ENCODE measurements around the gene COL5A2. TPM values are rescaled to one million over a fixed set of nuclear protein-coding genes. Genes with fewer than 3 reads are reported as not detected.

Gene COL5A2
- total and polyA plus RNA-seq, 8 donors = 1.9 to 43.3 (median 3.3) TPM

DNA sequence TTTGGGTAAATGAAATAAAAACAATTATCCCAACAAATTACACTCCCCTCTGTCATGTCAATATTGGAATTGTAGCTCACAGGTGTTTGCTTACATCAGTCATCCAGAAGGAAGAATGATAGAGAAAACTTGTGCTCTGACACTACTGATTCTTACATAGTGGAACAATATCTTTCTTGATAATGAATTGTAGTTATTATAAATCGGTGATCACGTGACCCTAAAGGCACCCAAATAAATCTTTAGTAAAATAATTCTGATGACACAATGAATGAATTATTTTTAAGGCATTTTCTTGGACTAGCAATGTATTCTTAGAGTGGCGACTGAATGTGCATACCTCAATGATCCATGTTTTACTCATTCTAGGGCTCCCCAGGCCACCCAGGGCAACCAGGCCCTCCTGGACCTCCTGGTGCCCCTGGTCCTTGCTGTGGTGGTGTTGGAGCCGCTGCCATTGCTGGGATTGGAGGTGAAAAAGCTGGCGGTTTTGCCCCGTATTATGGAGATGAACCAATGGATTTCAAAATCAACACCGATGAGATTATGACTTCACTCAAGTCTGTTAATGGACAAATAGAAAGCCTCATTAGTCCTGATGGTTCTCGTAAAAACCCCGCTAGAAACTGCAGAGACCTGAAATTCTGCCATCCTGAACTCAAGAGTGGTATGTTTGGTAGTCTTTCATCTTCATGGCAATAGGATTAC lies 170.9 kb downstream of the COL5A2 start:
- Histone ChIP-seq H3K36me3 (no peaks in the 10 kb centered on the region), H3K4me3 (no peak overlapping the region), H3K27me3 (no peaks in the 10 kb centered on the region), H3K27ac (no peak overlapping the region), H3K9me3 (no peaks in the 10 kb centered on the region), H3K4me1 (no peaks in the 10 kb centered on the region)
- DNase-seq = no peak
- WGBS, 2 donors = 78 to 79% methylated on average over 9 of the region's 9 CpGs
- intact Hi-C loops (cut with DNase I) = no loop called here
- no peak for FAIRE-seq
- peak in 2 of 4 donors; percentile 34 to 64 for ATAC-seq
- no peak for TF ChIP-seq CTCF (IDR thresholded peaks at IDR 0.05)

- Histone ChIP-seq H3K4me3 (no peak overlapping the region), H3K9me3 (no peaks in the 10 kb centered on the region), H3K27me3 (no peaks in the 10 kb centered on the region), H3K36me3 (no peaks in the 10 kb centered on the region), H3K4me1 (no peaks in the 10 kb centered on the region), H3K27ac (no peak overlapping the region)
- no peak for FAIRE-seq
- ATAC-seq = no peak
- WGBS, 2 donors = 46% methylated on average over 1 of the region's 1 CpG
- intact Hi-C loops (cut with DNase I) = no loop called here
- TF ChIP-seq CTCF (IDR thresholded peaks at IDR 0.05) = no peak
- no peak for DNase-seq
These were observed 177.5 kb downstream of the COL5A2 start for GRCh38 chr2:189002079-189002478.

DNA sequence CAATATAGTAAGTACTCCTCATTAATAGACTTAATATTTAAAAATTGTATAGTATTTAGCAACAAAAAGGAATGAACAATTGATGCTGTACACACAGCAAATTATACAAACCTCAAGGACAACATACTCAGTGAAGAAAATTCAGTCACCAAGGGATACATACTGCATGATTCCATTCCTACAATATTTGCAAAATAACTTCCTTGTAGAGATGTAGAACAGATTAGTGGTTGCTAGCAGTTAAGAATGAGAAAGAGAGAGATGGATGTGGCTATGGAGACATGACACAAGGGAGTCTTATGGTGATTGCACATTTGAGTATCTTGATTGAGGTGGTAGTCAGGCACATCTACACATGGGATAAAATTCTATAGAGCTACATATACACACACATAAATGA lies 179.3 kb downstream of the COL5A2 start:
- no peak for TF ChIP-seq CTCF (IDR thresholded peaks at IDR 0.05)
- ATAC-seq (no peak), DNase-seq (no peak), FAIRE-seq (no peak)
- no peak overlapping the region for H3K27ac ChIP-seq
- no peaks in the 10 kb centered on the region for H3K27me3 ChIP-seq
- H3K4me1 ChIP-seq = no peaks in the 10 kb centered on the region
- H3K4me3 ChIP-seq = no peak overlapping the region
- no peaks in the 10 kb centered on the region for H3K9me3 ChIP-seq
- intact Hi-C loops (cut with DNase I) = no loop called here
- no peaks in the 10 kb centered on the region for H3K36me3 ChIP-seq

DNA sequence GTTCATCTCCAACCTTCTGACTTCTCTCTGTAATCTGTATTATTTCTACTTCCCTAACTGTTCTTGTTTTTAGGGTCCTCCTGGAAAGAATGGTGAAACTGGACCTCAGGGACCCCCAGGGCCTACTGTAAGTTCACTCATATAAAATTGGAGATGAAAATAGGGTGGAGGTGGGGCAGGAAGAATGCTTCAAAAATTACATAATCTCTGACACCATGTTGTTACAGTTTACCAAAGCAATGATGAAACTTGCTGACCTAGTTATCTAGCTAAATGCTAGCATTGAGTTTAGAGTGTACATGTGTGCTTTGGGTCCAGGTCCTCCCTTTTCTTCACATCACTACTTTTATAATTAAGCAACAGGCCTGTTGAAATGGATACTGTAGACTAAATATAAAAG lies 182.3 kb downstream of the COL5A2 start:
- Histone ChIP-seq H3K27ac (no peak overlapping the region), H3K36me3 (no peaks in the 10 kb centered on the region), H3K27me3 (no peaks in the 10 kb centered on the region), H3K9me3 (no peaks in the 10 kb centered on the region), H3K4me1 (no peaks in the 10 kb centered on the region), H3K4me3 (no peak overlapping the region)
- FAIRE-seq = no peak
- no peak for TF ChIP-seq CTCF (IDR thresholded peaks at IDR 0.05)
- peak in 1 of 4 donors; percentile 16 for ATAC-seq
- DNase-seq = no peak
- intact Hi-C loops (cut with DNase I) = no loop called here

GRCh38 chr2:188993247-188993646 lies 186.3 kb downstream of the COL5A2 start:
- Histone ChIP-seq H3K4me3 (no peak overlapping the region), H3K9me3 (no peaks in the 10 kb centered on the region), H3K27ac (no peak overlapping the region), H3K27me3 (no peaks in the 10 kb centered on the region), H3K36me3 (no peaks in the 10 kb centered on the region), H3K4me1 (no peaks in the 10 kb centered on the region)
- ATAC-seq = no peak
- DNase-seq = no peak
- intact Hi-C loops (cut with DNase I) = no loop called here
- WGBS, 2 donors = 77 to 88% methylated on average over 1 of the region's 1 CpG
- no peak for FAIRE-seq
- no peak for TF ChIP-seq CTCF (IDR thresholded peaks at IDR 0.05)

Measured in pancreas (tissue), 10 donors.